Measurements from ENCODE around the gene UPF1.

UPF1 gene

DNA sequence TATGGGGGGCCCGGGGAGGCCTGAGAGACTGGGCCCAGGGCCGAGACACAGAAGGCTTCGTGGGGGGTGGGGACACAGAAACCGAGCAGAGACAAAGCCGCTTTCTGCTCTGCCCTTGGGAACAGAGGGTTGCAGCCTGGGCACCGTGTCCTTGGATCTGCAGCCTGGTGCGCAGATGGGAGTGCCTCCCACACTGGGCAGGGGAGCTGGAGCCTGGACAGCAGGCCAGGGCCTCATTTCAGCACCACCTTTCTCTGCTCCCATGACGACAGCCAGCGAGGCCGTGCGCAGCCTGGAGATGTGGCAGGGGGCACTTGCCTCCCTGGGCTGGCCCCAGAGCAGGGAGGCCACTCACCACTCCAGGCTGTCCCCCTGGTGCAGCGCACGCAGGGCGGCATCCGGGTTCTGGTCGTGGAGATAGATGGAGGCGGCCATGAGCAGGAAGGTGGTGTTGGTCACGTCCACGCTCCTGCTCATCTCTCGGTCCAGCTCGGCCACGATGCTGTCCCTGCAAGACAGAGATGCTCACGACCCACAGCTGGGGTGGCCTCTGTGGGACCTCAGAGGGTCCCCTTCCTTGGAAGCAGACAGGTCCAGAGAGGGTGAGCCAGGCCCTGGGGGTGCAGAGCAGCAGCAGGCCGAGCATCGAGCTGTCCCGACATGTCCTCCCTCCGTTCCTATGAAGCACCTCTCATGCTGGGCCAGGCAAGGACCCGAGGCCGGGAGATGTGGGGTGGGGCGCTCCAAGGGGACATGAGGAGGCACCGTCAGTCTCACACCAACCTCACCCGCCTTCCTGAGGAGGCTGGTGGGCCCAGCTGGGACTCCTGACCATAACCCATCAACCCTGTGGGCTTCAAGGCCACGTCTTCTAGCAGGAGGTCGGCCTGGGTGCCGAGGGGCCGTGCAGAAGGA lies 75.1 kb downstream of the UPF1 start:
- no peak for TF ChIP-seq GATA2 (IDR thresholded peaks at IDR 0.05; ENCODE audit: low read depth, low read length)
- no peak for TF ChIP-seq GATA3 (IDR thresholded peaks at IDR 0.05; ENCODE audit: low read depth, low read length)

DNA sequence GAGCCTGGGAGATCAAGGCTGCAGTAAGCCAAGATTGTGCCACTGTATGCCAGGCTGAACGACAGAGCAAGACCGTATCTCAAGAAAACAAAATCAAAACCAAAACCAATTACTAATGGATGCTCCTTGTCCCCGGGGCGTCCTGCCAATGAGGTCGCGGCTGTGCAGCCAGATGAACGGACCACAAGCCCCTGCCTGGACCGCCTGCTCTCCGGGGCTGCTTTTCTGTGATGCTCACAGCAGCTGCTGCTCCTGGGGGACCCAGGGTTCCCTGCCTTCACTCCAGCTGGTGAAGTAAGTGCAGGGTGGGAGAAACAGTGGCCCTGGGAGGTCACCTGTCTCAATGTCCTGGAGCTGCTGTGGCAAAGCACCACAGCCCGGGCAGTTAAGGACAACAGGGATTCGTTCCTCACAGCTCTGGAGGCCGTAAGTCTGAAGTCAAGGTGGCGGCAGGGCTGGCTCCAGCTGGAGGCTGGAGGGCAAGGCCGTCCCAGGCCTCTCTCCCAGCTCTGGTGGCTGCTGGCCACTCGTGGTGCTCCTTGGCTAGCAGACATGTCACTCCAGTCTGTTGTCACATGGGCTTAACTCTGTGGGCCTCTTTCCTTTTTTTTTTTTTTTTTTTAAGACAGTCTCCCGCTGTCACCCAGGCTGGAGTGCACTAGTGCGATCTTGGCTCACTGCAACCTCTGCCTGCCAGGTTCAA lies 77.3 kb downstream of the UPF1 start:
- no peak for TF ChIP-seq GATA3 (IDR thresholded peaks at IDR 0.05; ENCODE audit: low read depth, low read length)
- no peak for TF ChIP-seq GATA2 (IDR thresholded peaks at IDR 0.05; ENCODE audit: low read depth, low read length)

DNA sequence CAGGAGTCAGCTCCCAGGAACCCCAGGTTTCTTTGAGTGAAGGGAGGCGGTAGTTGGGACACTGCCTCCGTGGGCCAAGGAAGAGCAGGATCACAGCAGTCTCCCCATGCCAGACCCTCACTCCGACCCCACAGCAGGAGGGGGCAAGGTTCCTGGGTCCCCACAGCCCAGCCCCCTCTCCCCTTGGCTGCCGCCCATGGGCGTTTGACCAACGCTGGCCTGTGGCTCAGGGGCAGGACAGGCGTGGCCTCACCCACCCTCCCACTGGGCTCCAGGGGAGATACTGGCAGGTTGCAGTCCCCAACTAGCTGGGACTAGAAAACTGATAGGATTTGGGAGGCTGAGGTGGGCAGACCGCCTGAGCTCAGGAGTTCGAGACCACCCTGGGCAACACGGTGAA lies 78.3 kb downstream of the UPF1 start:
- TF ChIP-seq GATA2 (IDR thresholded peaks at IDR 0.05; ENCODE audit: low read depth, low read length) (no peak), GATA3 (IDR thresholded peaks at IDR 0.05; ENCODE audit: low read depth, low read length) (no peak)

DNA sequence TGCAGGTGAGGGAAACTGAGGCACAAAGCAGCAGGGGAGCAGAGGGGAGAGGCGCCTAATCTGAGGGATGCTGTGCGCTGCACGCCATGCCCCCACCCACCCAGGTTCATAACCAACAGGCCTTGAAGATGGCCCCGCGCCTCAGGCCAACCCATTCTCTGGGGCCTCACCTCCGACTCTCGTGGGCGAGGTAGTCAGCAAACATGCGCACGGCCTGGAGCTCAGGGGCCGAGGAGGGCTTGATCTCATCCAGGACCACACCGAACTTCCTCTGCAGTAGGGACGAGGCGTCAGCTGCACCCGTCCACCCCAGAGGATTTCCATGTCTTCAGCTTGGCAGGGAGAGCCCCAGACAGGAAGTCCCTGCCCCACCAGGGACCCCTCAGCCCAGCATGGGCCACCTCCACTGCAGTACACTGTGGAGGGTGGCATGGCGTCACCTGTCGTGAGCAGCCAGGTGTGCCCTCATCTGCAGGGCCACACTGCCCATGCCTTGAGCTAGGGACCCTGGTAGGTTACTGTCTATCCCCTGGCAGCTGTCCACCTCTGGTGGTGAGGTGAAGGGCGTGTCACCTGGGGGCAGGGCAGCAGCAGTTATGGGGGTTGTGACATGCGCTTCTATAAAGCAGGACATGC lies 79.2 kb downstream of the UPF1 start:
- TF ChIP-seq GATA2 (IDR thresholded peaks at IDR 0.05; ENCODE audit: low read depth, low read length), result no peak
- no peak for TF ChIP-seq GATA3 (IDR thresholded peaks at IDR 0.05; ENCODE audit: low read depth, low read length)

DNA sequence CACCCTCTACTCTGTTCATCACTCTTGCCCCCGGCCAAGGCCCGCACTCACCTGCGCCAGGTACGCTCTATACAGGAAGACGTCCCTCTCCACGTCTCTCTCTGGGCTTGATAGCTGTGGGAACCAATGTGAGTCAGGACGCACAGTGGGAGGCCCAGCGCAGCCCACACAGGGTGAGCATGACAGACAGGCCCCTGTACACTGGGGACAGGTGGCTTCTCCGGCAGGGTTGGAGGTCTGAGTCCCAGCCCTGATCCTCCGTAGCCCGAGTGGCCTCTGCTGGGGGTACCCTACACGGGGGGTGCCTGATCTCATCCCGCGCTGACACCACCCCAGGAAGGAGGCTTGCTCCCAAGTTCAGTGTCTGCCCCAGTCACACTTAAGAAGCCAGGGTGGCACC lies 81.2 kb downstream of the UPF1 start:
- no peak for TF ChIP-seq GATA2 (IDR thresholded peaks at IDR 0.05; ENCODE audit: low read depth, low read length)
- TF ChIP-seq GATA3 (IDR thresholded peaks at IDR 0.05; ENCODE audit: low read depth, low read length), result no peak

DNA sequence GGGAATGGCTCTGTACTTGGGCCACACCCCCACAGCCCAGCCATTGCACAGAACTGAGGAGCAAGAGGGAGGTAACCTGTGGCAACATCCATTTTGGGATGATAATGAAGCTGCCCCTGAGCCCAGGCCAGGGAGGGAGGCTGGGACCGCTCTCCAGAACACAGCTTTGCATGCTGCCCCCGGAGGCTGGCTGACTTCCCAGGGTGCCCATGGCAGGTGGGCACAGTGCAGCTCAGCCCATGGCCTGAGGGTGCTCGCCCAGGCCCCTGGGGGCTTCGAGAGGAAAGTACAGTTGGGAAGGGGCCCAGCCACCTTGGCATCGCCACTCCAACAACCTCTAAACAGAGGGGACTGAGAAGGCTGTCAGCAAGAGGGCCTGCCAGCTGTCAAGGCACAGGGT lies 81.7 kb downstream of the UPF1 start:
- TF ChIP-seq GATA3 (IDR thresholded peaks at IDR 0.05; ENCODE audit: low read depth, low read length) (no peak), GATA2 (IDR thresholded peaks at IDR 0.05; ENCODE audit: low read depth, low read length) (no peak)

DNA sequence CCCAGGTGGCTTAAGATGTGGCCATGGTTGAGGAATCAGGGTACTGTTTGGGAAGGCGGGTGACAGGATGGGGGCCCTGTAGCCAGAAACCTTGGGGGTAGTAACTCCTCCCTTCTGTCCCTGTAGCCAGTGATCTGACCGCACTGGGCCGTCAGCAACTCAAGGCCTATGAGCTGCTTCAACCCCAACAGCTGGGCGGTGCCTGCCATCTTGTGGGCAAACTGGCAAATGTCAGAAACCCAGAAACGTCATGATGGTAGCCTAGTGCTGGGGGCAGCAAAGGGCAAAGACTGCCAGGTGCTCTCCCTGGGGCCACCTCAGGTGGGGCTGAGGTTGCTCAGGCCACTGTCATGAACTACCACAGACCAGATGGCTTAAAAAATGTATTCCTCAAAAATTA lies 83.9 kb downstream of the UPF1 start:
- TF ChIP-seq GATA3 (IDR thresholded peaks at IDR 0.05; ENCODE audit: low read depth, low read length), result no peak
- TF ChIP-seq GATA2 (IDR thresholded peaks at IDR 0.05; ENCODE audit: low read depth, low read length), result no peak
